Dendritic cell treated with granulocyte-macrophage colony-stimulating factor and Interleukin-4, amounts not matched to agents 40 ng/mL and 50 ng/mL, for 4 days (primary cell): ENCODE measurements around the gene TPO.
"Not testable (repeated sequence)": the region's sequence is repeated elsewhere in the genome, so short reads cannot be mapped to it uniquely, and the experiment has no call there.

Experiments used
- H3K27ac Mint-ChIP-seq: one replicate; pipeline ENCODE4 v1.8.0; 2022; ENCODE audit warnings: mild to moderate bottlenecking, mixed read lengths
- H3K27me3 Mint-ChIP-seq: one replicate; pipeline ENCODE4 v1.8.0; 2022; ENCODE audit warnings: mild to moderate bottlenecking, mixed read lengths
- H3K36me3 Mint-ChIP-seq: one replicate; pipeline ENCODE4 v1.8.0; 2022; ENCODE audit warnings: low read depth, mixed read lengths
- H3K4me1 Mint-ChIP-seq: one replicate; pipeline ENCODE4 v1.8.0; 2022; ENCODE audit warnings: low read depth, mixed read lengths
- H3K4me3 Mint-ChIP-seq: one replicate; pipeline ENCODE4 v1.8.0; 2022; ENCODE audit warnings: mild to moderate bottlenecking, moderate library complexity, mixed read lengths
- H3K9me3 Mint-ChIP-seq: one replicate; pipeline ENCODE4 v1.8.0; 2022; ENCODE audit warnings: mixed read lengths
- intact Hi-C: fragments of 100-400 bp; cut with micrococcal nuclease; formaldehyde crosslinking; loops from one replicate; pipeline ENCODE4 v1.15.0; 2022

TPO gene

DNA sequence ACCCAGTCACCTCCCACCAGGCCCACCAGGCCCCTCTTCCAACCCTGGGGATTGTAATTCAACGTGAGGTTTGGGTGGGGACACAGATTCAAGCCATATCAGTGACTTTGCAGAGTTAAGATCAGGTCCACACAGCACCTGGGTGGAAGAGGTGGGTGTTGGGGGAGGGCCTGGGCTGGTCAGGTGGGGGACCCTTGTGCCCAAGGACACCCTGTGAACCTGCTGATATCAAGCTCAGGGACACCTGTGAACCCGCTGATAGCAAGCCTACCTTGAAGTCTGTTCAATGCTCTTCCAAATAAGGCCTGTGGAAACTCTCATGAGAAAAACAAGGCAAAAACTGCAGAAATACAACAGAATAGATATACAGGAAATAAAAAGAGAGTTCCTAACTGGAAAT is 19.9 kb upstream of the TPO start:
- Mint-ChIP-seq H3K4me1 (peaks cover 9% of the 10 kb centered on the region), H3K4me3 (no peak overlapping the region), H3K27me3 (peaks cover 26% of the 10 kb centered on the region), H3K9me3 (peaks cover 15% of the 10 kb centered on the region), H3K27ac (no peak overlapping the region), H3K36me3 (no peaks in the 10 kb centered on the region)
- intact Hi-C loops, result no loop called here

DNA sequence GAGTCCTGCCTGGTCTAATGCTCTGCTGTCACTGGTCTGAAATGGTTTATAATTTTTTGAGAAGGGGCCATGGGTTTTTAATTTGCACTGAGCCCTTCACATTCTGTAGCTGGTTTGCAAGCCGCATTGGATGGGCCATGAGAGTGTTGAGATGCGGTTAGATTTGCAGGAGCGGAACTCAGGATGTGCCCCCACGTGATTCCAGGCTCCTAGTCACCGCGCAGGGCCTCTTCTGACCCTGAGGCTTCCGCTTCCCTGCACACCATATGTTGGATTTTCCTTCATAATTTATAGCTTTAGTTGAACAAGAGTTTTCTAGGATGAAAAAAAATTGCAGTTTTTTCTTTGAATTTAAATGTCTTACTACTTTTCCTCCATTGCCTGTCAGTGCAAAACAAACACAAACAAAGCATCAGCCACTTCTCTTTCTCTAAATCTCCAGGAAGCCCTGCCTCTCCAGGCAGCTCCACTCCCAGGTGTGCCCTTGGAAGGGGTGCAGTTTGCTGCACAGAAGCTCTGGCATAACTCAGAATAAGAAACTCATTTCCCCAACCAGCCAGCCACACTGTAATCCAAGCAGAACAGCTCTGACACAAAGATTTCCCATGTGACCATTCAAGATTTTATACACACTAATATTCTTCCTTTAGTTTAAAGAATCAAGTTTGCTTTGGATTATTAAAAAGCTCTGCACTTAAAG is 18.4 kb upstream of the TPO start:
- intact Hi-C loops, result no loop called here
- H3K36me3 Mint-ChIP-seq, result no peaks in the 10 kb centered on the region
- H3K27ac Mint-ChIP-seq, result no peak overlapping the region
- H3K4me3 Mint-ChIP-seq, result no peak overlapping the region
- peaks cover 27% of the 10 kb centered on the region for H3K27me3 Mint-ChIP-seq
- peaks cover 15% of the 10 kb centered on the region for H3K9me3 Mint-ChIP-seq
- peaks cover 25% of the 10 kb centered on the region for H3K4me1 Mint-ChIP-seq

DNA sequence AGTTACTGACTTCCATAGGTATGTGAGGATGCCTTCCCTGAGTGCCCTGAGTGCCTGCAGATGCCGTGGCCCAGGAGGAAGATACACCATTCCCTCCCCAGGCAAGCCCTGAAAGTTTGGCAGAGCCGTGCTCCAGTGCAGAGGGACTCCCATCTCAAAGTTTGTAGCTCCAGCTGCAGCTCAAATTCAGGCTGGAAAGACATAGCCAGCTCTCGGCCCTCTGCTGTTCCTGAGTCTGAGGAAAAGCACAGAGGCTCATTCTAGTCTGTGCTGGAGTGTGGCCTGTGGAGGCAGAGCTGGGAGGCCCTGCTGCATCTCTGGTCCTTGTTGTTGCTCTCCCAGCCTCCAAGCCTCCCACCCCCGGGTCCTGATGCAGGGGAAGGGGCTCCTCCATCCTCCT is 15.9 kb upstream of the TPO start:
- Mint-ChIP-seq H3K4me1 (peaks cover 34% of the 10 kb centered on the region), H3K36me3 (no peaks in the 10 kb centered on the region), H3K27me3 (peaks cover 33% of the 10 kb centered on the region), H3K4me3 (no peak overlapping the region), H3K27ac (no peak overlapping the region), H3K9me3 (peaks cover 21% of the 10 kb centered on the region)
- intact Hi-C loops, result no loop called here

DNA sequence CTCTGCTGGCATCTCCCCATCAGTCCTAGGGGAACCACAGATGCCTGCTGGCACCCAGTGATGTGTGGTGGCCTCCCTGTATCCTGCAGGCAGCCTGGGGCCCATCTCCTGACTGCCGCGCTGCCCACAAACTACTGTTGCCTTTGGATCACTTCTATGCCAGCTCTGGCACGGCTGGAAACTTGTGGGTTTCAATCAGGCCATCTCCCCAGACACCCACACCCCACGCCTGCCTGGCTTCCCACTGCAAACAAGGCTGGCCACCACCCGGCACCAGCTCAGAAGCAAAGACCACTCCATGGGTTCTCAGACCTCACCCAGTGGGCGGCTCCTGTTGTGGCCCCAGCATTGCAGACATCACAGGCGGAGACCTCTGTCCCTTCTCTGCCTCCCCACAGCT is 15.1 kb upstream of the TPO start:
- Mint-ChIP-seq H3K4me1 (peaks cover 34% of the 10 kb centered on the region), H3K27me3 (peaks cover 36% of the 10 kb centered on the region), H3K36me3 (no peaks in the 10 kb centered on the region), H3K27ac (no peak overlapping the region), H3K4me3 (no peak overlapping the region), H3K9me3 (peaks cover 18% of the 10 kb centered on the region)
- intact Hi-C loops, result no loop called here

DNA sequence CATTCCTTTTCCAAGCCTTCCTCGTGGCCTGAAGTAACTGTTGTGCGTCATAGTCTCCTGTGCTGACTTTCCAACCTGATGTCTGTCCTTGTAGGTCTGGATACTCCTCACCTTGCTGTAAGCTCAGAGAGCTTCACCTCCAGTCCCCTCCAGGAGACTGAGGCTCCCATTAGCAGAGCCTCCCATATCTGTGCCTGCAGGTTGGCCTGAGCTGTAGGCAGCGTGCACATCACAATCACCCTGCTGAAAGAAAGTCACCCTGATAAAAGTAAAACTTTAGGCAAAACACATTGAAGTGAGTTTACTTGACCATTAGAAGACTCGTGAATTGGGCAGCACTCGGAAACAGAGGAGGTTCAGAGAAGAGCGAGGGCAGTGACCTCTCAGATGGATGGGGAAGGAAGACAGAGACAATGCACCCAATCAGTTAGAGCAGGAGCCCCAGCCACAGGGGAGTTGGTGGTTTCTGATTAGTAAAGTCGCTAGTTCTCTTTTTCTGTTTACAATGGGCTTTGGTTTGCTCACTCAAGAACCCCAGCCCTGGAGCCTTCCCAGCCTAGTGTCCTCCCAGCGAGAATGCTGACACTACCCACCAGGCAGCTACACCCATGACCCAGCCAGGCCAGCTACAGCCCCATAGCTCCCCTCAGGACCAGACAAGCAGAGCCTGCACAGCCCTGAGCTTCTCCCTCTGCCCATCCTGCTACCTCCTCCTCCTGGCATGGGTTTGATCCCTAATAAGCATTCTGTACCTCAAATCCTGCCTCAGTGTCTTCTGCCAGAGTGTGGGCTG is 12.1 kb upstream of the TPO start:
- Mint-ChIP-seq H3K27ac (no peak overlapping the region), H3K4me3 (no peak overlapping the region), H3K4me1 (peaks cover 27% of the 10 kb centered on the region), H3K27me3 (peaks cover 35% of the 10 kb centered on the region), H3K36me3 (no peaks in the 10 kb centered on the region), H3K9me3 (peaks cover 19% of the 10 kb centered on the region)
- intact Hi-C loops, result no loop called here

DNA sequence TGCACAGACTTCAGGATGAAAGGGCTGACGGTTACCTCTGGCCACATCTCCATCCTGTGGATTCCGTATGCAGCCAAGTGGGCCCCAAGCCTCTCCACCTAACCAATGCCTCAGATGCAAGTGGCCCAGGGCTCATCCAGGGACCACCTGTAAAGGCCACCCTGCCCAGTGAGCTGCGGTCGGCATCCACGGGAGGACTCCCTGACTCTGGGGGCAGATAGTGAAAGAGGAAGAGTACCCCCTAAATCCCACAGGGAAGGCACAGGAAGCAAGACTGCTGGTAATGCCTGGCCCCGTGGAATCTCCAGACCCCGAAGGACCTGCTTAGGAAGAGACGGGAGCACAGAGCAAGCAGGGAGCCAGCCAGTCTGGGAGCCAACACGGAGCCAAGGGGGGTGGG is 11.2 kb upstream of the TPO start:
- H3K27ac Mint-ChIP-seq, result no peak overlapping the region
- peaks cover 26% of the 10 kb centered on the region for H3K4me1 Mint-ChIP-seq
- peaks cover 19% of the 10 kb centered on the region for H3K9me3 Mint-ChIP-seq
- H3K4me3 Mint-ChIP-seq, result no peak overlapping the region
- H3K36me3 Mint-ChIP-seq, result no peaks in the 10 kb centered on the region
- peaks cover 35% of the 10 kb centered on the region for H3K27me3 Mint-ChIP-seq
- intact Hi-C loops, result no loop called here

DNA sequence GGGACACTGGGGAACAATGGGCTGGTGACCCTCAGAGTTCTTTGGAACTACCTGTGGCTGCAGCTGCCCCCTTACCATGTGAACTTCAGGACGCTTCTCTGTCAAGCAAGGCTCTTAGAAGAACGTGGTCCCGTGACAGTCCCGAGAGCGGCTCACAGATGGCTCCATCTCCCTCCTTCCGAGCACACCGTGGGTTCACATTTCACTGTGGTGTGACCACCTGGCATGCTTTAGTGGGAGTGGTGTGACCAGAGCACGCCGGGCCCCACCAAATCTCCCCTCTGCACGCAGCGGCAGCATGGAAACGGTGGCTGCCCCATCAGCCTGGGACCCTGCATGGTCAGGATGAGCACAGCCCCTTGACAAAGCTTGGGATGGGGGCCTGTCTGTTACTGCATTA is 9.7 kb upstream of the TPO start:
- Mint-ChIP-seq H3K27ac (no peak overlapping the region), H3K4me3 (no peak overlapping the region), H3K9me3 (peaks cover 19% of the 10 kb centered on the region), H3K27me3 (peaks cover 23% of the 10 kb centered on the region), H3K4me1 (peaks cover 22% of the 10 kb centered on the region), H3K36me3 (no peaks in the 10 kb centered on the region)
- intact Hi-C loops, result no loop called here

DNA sequence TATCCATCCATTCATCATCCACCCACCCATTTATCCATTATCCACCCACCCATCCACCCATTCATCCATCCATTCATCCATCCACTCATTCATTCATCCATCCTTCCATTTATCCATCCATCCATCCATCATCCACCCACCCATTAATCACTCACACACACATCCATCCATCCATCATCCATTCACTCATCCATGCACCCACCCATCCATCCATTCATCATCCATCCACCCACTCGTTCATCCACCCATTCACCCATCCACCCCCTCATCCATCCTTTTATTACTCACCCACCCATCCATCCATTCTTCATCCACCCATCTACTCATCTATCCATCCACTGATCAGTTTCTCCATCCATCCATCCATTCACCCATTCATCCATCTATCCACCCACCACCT is 8.1 kb upstream of the TPO start:
- Mint-ChIP-seq H3K9me3 (peaks cover 19% of the 10 kb centered on the region), H3K27ac (no peak overlapping the region), H3K4me1 (peaks cover 9% of the 10 kb centered on the region), H3K27me3 (peaks cover 23% of the 10 kb centered on the region), H3K36me3 (no peaks in the 10 kb centered on the region), H3K4me3 (no peak overlapping the region)
- intact Hi-C loops, result no loop called here

DNA sequence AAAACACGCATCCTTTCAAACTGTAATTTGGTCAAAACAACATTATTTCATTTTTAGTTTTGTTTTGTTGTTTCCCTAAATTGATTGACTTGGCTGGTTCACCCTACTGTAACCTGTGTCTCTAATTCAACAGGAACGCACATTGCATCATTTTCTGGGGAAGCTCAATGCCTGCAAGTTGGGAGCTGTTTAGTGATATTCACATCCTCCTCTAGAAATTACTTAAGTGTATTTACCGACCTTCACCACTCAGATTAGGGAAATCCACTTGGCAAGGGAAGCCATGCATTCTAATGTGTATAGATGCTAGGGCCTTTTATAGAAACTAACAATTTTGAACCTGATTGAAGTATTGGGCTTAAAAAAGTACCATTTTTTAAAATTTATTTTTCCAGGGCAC is 7.3 kb upstream of the TPO start:
- no peak overlapping the region for H3K4me3 Mint-ChIP-seq
- H3K9me3 Mint-ChIP-seq, result peaks cover 19% of the 10 kb centered on the region
- no peaks in the 10 kb centered on the region for H3K36me3 Mint-ChIP-seq
- H3K4me1 Mint-ChIP-seq, result peaks cover 7% of the 10 kb centered on the region
- H3K27ac Mint-ChIP-seq, result no peak overlapping the region
- intact Hi-C loops, result no loop called here
- peaks cover 21% of the 10 kb centered on the region for H3K27me3 Mint-ChIP-seq

DNA sequence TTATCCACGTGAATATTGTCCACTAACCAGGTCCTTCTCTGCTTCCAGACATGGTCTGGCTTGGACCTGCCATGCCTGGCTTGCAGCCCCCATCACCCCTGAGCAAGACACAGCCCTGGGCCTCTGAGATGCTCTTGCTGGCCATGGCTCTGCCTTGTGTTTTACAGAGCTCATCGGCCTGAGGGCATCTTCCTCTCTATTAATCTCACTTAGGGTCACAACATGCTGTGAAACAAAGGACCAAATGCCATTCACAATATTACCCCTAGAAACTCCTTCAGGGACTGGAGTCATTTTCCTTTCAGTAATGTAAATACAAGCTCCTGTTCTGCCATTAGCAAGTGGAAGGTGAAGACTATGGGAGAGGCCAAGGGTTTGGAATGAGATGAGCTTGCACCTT is 6.8 kb upstream of the TPO start:
- Mint-ChIP-seq H3K4me1 (peaks cover 2% of the 10 kb centered on the region), H3K36me3 (no peaks in the 10 kb centered on the region), H3K9me3 (peaks cover 19% of the 10 kb centered on the region), H3K27ac (no peak overlapping the region), H3K4me3 (no peak overlapping the region), H3K27me3 (peaks cover 20% of the 10 kb centered on the region)
- intact Hi-C loops, result no loop called here

DNA sequence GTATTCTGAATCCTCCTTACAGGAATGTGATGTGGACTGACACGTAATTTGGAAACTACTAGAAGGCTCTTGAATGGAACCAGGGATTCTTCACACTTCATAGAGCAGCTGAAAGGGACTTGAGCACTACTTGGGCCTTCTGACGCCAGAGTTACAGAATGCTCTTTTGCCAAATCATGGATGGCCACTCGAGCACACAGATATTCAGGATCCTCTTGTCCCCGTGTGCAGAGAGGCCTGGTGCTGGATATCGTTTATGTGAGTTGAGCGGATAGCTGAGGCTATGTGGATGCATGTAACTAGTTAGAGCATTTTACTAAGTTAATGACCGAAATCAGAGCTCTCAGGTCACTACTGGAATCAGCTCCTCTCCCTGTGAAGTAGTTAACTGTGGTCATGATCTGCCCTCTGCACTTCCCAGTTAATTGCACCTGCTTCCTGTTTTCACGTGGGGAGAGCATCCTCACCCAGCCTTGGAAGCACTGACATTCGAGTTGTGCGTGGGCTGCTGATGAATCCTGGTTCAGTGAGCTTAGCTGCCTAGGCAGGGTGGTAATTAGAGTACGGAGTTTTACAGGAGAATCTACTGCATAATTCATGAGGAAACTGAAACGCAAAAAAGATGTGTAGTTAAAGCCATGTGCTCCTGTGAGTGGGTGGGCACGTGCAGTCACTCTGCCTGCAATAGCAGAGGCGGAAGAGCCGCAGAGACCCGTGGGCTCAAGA is 5.2 kb upstream of the TPO start:
- Mint-ChIP-seq H3K27me3 (peaks cover 11% of the 10 kb centered on the region), H3K4me1 (no peaks in the 10 kb centered on the region), H3K36me3 (no peaks in the 10 kb centered on the region), H3K9me3 (peaks cover 10% of the 10 kb centered on the region), H3K27ac (no peak overlapping the region), H3K4me3 (no peak overlapping the region)
- intact Hi-C loops, result no loop called here

DNA sequence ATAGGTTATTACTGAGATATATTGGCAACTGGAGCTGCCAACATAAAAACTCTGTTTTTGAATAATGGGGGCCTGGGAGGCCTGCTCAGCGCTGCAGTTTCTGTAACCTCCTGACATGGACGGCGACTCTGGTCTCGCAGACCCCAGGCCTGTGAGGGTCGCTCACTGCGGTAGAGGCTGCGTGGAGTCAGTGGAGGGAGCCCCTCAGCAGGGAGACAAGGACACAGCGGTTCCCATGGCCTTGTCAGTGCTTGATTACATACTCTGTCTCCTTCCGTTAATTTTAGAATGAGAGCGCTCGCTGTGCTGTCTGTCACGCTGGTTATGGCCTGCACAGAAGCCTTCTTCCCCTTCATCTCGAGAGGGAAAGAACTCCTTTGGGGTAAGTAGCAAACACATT is 858 bp downstream of the TPO start:
- Mint-ChIP-seq H3K27ac (no peak overlapping the region), H3K4me3 (no peak overlapping the region), H3K27me3 (no peaks in the 10 kb centered on the region), H3K4me1 (no peaks in the 10 kb centered on the region), H3K9me3 (no peaks in the 10 kb centered on the region), H3K36me3 (no peaks in the 10 kb centered on the region)
- intact Hi-C loops, result no loop called here

DNA sequence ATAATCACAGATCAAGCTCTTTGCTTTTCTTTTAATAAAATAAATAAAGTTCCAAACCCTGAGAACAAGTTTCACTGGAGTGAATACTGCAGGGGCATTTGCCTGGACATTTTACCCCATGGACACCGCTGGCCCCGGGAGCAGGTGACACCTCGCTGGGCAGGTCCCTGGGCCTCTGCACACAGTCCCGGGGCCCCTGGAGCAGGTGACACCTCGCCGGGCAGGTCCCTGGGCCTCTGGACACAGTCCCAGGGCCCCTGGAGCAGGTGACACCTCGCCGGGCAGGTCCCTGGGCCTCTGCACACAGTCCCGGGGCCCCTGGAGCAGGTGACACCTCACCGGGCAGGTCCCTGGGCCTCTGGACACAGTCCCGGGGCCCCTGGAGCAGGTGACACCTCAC is 1.6 kb downstream of the TPO start:
- H3K9me3 Mint-ChIP-seq, H3K4me3 Mint-ChIP-seq, H3K4me1 Mint-ChIP-seq, H3K27me3 Mint-ChIP-seq, H3K27ac Mint-ChIP-seq, H3K36me3 Mint-ChIP-seq, intact Hi-C loops: not testable (repeated sequence)

DNA sequence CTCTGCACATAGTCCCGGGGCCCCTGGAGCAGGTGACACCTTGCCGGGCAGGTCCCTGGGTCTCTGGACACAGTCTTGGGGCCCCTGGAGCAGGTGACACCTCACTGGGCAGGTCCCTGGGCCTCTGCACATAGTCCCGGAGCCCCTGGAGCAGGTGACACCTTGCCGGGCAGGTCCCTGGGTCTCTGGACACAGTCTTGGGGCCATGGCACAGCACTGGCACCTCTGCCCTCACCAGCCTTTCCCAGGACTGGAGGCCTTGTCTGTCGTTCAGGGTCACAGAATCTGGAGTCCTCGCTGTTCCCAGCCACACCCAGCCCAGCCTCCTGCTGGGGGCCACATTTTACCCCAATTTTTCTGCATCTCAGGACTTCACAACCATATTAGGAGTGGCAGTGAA is 2.2 kb downstream of the TPO start:
- Mint-ChIP-seq H3K36me3 (no peaks in the 10 kb centered on the region), H3K4me1 (no peaks in the 10 kb centered on the region), H3K4me3 (no peak overlapping the region), H3K27me3 (no peaks in the 10 kb centered on the region), H3K27ac (no peak overlapping the region), H3K9me3 (no peaks in the 10 kb centered on the region)
- intact Hi-C loops, result no loop called here
